DND-41 (cell line): ENCODE data around the gene UNCX.

Source experiments
- ATAC-seq: fragments of 200-7000 bp; cut with Tn5 transposase; 3 replicates; pipeline ENCODE4 v1.9.1; 2021; ENCODE audit warnings: low read depth; ENCODE audit not compliant: insufficient read depth
- DNase-seq: peaks from one replicate; pipeline ENCODE4 v3.0.0-alpha.2; 2020
- H2AFZ ChIP-seq: 2 replicates; pipeline ENCODE4 v1.6.0; 2012; ENCODE audit warnings: low read depth, low read length
- H3K27ac ChIP-seq: 2 replicates; pipeline ENCODE4 v1.5.1; 2012; ENCODE audit warnings: low read length, inconsistent platforms
- H3K27me3 ChIP-seq: fragments of 200-600 bp; sonication (generic); 2 replicates; pipeline ENCODE4 v1.6.0; 2012; ENCODE audit warnings: low read length, mild to moderate bottlenecking, inconsistent platforms; ENCODE audit not compliant: insufficient read depth, poor library complexity
- H3K36me3 ChIP-seq: 2 replicates; pipeline ENCODE4 v1.5.1; 2012; ENCODE audit warnings: low read length, inconsistent platforms; ENCODE audit not compliant: insufficient read depth
- H3K4me1 ChIP-seq: 2 replicates; pipeline ENCODE4 v1.5.1; 2012; ENCODE audit warnings: mild to moderate bottlenecking, low read length; ENCODE audit not compliant: insufficient read depth
- H3K4me2 ChIP-seq: 2 replicates; pipeline ENCODE4 v1.6.0; 2012; ENCODE audit warnings: mild to moderate bottlenecking, moderate library complexity, low read length, inconsistent platforms; ENCODE audit not compliant: insufficient read depth
- H3K4me3 ChIP-seq, 2 experiments: fragments of 200-600 bp in 1 of 2; shearing (Covaris generic) in 1 of 2; 2 replicates each; pipeline ENCODE4 v1.5.1; 2012 to 2016; ENCODE audit warnings: inconsistent platforms in 2 of 2, low read length in 2 of 2, mild to moderate bottlenecking in 2 of 2, low read depth in 1 of 2, moderate library complexity in 1 of 2
- H3K79me2 ChIP-seq: 2 replicates; pipeline ENCODE4 v1.6.0; 2012; ENCODE audit warnings: low read length, inconsistent platforms; ENCODE audit not compliant: insufficient read depth
- H3K9ac ChIP-seq: 2 replicates; pipeline ENCODE4 v1.6.0; 2012; ENCODE audit warnings: low read depth, mild to moderate bottlenecking, inconsistent platforms, low read length, moderate library complexity
- H3K9me3 ChIP-seq: 2 replicates; pipeline ENCODE4 v1.5.1; 2012; ENCODE audit warnings: low read length, moderate library complexity, mild to moderate bottlenecking, inconsistent platforms; ENCODE audit not compliant: insufficient read depth, severe bottlenecking
- H4K20me1 ChIP-seq: 2 replicates; pipeline ENCODE4 v1.6.0; 2012; ENCODE audit warnings: low read length; ENCODE audit not compliant: insufficient read depth
- EZH2 ChIP-seq: IDR thresholded peaks from 3 replicates; pipeline ENCODE4 v1.6.1; 2012; ENCODE audit warnings: borderline replicate concordance, low read depth, mild to moderate bottlenecking, moderate library complexity, low read length, inconsistent platforms; ENCODE audit not compliant: severe bottlenecking
- TF ChIP-seq, protein P1 (sequence below): IDR thresholded peaks from 2 replicates; pipeline ENCODE4 v1.5.1; 2012; ENCODE audit warnings: borderline replicate concordance, low read length, moderate library complexity, mild to moderate bottlenecking; ENCODE audit not compliant: poor library complexity, severe bottlenecking; ENCODE audit errors: extremely low read depth

UNCX gene

DNA sequence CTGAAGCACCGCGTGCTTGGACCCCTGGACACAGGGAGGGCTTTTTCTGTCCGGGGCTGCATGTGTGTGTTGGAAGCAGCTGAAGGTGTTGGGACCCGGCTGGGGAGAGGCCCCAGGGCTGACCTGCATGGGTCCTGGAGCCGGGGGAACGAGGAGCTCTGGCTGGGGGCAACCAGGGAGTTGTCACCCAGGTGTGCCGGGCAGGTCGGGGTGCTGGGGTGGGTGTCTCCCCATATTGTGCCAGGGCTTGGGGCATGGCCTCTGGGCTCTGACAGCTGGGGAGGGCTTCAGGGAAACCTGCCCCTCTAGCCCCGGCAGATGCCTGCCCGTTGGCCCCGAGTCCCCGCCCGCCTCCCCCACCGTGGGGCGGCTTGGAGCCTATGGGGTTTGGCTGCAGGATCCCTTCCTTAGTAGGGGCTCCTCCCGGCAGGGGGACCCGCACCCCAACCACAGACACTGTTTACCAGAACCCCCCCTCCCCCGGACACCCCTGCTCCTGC lies 42.3 kb downstream of the UNCX start:
- no peak for DNase-seq
- no peak for ATAC-seq
- no peak overlapping the region for H3K27ac ChIP-seq

DNA sequence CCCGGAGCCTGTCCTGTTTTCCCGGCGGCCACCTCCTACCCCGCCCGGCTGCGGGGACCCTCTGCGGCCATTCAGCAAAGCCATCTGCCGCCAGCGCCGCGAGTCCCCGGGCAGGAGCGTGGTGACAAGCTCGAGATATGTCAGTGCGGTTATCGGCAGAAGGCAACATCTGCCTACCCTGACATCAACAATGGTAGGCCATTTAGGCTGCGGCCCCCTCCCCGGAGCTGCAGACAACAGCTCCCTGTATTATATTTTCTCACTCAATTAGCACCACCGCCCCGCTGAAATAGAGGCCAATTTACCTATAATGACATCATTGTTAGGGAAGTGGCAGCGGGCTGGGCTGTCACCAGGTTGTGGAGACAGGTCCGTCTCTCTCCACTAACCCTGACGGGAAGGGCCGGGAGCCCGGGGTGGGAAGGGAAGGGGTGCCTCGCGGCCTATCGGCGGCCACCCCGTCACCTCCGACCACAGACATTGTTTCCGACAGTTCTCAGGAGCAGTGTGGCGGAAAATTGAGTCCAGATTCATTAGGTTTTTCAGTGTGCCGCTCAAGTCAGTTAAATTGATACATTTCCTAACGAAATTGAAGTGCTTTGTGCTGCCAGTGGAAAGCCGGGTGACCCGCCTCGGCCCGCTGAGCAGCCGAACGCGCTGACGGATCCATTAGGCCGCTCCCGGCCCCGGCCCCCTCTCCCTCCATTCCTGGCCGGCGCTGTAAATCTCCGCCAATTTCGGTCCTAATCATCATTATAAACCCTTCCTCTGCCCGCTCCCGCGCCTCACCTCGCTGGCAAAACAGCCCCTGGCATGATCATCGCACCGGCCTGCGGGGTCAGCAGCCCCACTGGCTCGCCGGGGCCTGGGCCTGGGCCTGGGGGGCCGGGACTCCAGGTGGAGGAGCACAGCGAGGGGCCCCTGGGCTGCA lies 43.0 kb downstream of the UNCX start:
- Histone ChIP-seq H3K27ac (no peak overlapping the region), H4K20me1 (no peaks in the 10 kb centered on the region), H3K79me2 (no peaks in the 10 kb centered on the region), H3K4me1 (no peaks in the 10 kb centered on the region), H3K9me3 (no peaks in the 10 kb centered on the region), H3K9ac (no peak overlapping the region), H3K36me3 (no peaks in the 10 kb centered on the region), H3K4me3 (no peak overlapping the region), H3K27me3 (no peaks in the 10 kb centered on the region), H3K4me2 (no peak overlapping the region), H2AFZ (no peak overlapping the region)
- DNase-seq (no peak), ATAC-seq (no peak)
- TF ChIP-seq, protein P1, sequence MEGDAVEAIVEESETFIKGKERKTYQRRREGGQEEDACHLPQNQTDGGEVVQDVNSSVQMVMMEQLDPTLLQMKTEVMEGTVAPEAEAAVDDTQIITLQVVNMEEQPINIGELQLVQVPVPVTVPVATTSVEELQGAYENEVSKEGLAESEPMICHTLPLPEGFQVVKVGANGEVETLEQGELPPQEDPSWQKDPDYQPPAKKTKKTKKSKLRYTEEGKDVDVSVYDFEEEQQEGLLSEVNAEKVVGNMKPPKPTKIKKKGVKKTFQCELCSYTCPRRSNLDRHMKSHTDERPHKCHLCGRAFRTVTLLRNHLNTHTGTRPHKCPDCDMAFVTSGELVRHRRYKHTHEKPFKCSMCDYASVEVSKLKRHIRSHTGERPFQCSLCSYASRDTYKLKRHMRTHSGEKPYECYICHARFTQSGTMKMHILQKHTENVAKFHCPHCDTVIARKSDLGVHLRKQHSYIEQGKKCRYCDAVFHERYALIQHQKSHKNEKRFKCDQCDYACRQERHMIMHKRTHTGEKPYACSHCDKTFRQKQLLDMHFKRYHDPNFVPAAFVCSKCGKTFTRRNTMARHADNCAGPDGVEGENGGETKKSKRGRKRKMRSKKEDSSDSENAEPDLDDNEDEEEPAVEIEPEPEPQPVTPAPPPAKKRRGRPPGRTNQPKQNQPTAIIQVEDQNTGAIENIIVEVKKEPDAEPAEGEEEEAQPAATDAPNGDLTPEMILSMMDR: no peak
- no peak for TF ChIP-seq EZH2

More for the DNA sequence above, 42.3 kb downstream of the UNCX start:
- TF ChIP-seq, protein P1: no peak
- TF ChIP-seq EZH2: no peak
- Histone ChIP-seq H3K36me3 (no peaks in the 10 kb centered on the region), H3K9ac (no peak overlapping the region), H3K4me1 (no peaks in the 10 kb centered on the region), H2AFZ (no peak overlapping the region), H3K79me2 (no peaks in the 10 kb centered on the region), H3K27me3 (no peaks in the 10 kb centered on the region), H4K20me1 (peaks cover 3% of the 10 kb centered on the region; the same call in 1 of the 2 replicates), H3K4me2 (no peak overlapping the region), H3K9me3 (no peaks in the 10 kb centered on the region), H3K4me3 (no peak overlapping the region)

DNA sequence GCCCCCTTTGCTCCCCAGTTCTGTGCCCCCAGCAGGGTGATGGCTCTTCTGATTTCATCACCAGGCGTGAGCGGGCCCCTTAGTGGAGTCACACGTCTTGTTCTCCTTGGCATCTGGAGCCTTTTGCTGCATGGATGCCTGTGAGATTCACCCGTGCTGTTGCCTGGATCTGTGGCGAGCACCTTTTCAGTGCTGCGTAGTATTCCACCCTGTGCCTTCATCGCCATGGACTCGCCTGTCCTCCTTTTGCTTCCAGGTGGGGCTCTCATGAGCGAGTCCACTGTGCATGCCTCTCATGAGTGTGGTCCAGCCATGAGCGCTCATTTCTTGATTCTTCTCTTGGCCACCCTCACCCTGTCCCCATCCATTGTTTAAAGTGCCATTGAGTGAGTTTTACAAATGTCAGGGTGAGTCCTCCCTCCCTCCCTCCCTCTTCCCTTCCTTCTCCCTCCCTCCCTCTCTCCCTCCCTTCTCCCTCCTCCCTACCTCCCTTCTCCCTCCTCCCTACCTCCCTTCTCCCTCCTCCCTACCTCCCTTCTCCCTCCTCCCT lies 44.0 kb downstream of the UNCX start:
- TF ChIP-seq EZH2: no peak
- TF ChIP-seq, protein P1: no peak
- Histone ChIP-seq H3K27ac (no peak overlapping the region), H3K36me3 (no peaks in the 10 kb centered on the region), H3K4me3 (no peak overlapping the region), H3K79me2 (no peaks in the 10 kb centered on the region), H3K9ac (no peak overlapping the region), H2AFZ (no peak overlapping the region), H3K4me2 (no peak overlapping the region), H3K9me3 (no peaks in the 10 kb centered on the region), H4K20me1 (no peaks in the 10 kb centered on the region), H3K27me3 (no peaks in the 10 kb centered on the region), H3K4me1 (no peaks in the 10 kb centered on the region)
- no peak for DNase-seq
- ATAC-seq: no peak
